ENCODE data around the gene CHL1.

CHL1 gene

DNA sequence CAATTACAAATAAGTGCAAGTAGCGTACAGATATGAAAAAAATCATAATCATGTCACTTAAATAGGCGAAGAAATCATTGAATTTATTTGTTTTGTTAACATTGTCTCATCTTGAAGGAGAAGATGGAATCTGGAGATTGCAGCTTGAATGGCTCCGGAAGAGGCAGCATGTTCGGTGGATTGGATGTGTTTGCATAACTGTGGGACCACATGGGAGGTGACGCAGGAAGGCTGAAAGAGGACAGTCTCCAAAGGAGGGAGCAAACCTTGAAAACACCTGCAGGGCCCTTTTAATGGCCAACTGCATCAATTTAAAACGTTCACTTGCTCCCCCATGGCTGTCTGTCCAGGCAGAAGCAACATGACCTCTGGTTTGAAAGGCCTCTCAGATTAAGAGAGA is 61.3 kb downstream of the CHL1 start:
- no peaks in the 10 kb centered on the region for H3K79me2 ChIP-seq (ENCODE audit: control insufficient read depth, insufficient read depth, low read length, poor library complexity)
- no peak overlapping the region for H2AFZ ChIP-seq (ENCODE audit: insufficient read depth, low read length, poor library complexity)
- H3K9ac ChIP-seq (ENCODE audit: low read length), result no peak overlapping the region
- no peaks in the 10 kb centered on the region for H3K27me3 ChIP-seq (ENCODE audit: insufficient read depth, low read length)
- no peak overlapping the region for H3K23ac ChIP-seq (ENCODE audit: low read length)
- no peaks in the 10 kb centered on the region for H3K36me3 ChIP-seq (ENCODE audit: control insufficient read depth in 1 of 2, insufficient read depth in 2 of 2, low read length in 2 of 2)
- no peak overlapping the region for H2AK5ac ChIP-seq (ENCODE audit: low read length)
- no peak overlapping the region for H2BK12ac ChIP-seq (ENCODE audit: low read length)
- no peak overlapping the region for H3K4me2 ChIP-seq (ENCODE audit: low read length)
- no peak overlapping the region for H3K27ac ChIP-seq (ENCODE audit: low read depth, low read length)
- H3K18ac ChIP-seq (ENCODE audit: low read length), result no peak overlapping the region
- H2BK5ac ChIP-seq (ENCODE audit: low read depth, low read length, poor library complexity), result no peak overlapping the region
- H3K4me3 ChIP-seq (ENCODE audit: low read depth, low read length), result no peak overlapping the region
- no peak overlapping the region for H3K4ac ChIP-seq (ENCODE audit: low read depth, low read length)
- H4K8ac ChIP-seq (ENCODE audit: low read depth, low read length), result no peak overlapping the region
- no peak for DNase-seq
- no CpG with 5 or more reads among the region's 6 CpGs for WGBS (ENCODE audit: extremely low coverage, insufficient coverage, insufficient read length)
- no peak overlapping the region for H4K12ac ChIP-seq (ENCODE audit: low read depth, low read length)
- no peaks in the 10 kb centered on the region for H3K9me3 ChIP-seq (ENCODE audit: insufficient read depth, low read depth, low read length)
- H3K4me1 ChIP-seq (ENCODE audit: control insufficient read depth in 1 of 2, insufficient read depth in 2 of 2, low read length in 2 of 2), result no peaks in the 10 kb centered on the region
- no peak overlapping the region for H2BK120ac ChIP-seq (ENCODE audit: insufficient read depth, low read length, poor library complexity)
- no peaks in the 10 kb centered on the region for H3K79me1 ChIP-seq (ENCODE audit: low read length)
- H4K91ac ChIP-seq (ENCODE audit: low read depth, low read length), result no peak overlapping the region
- no peak overlapping the region for H3K14ac ChIP-seq (ENCODE audit: low read length)

DNA sequence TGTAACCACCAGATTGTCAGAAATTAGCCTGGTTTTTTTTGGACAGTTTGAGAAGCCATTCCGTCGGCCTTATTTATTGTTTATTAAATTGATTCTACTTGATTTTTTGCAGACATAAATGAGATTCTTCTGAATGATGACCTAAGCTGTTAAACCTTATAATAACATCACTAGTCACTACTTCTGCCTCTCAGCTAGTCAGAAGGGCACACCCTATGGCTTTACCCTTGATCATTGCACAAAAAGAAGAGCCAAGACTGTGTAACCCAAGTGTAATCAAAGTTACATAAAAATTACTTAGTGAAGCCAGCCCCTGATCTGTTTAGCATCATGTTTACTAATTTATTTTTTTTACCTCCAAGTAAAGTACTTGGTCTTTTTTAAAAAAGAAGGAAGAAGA is 64.3 kb downstream of the CHL1 start:
- Histone ChIP-seq H2BK12ac (ENCODE audit: low read length) (no peak overlapping the region), H3K4me3 (ENCODE audit: low read depth, low read length) (no peak overlapping the region)

DNA sequence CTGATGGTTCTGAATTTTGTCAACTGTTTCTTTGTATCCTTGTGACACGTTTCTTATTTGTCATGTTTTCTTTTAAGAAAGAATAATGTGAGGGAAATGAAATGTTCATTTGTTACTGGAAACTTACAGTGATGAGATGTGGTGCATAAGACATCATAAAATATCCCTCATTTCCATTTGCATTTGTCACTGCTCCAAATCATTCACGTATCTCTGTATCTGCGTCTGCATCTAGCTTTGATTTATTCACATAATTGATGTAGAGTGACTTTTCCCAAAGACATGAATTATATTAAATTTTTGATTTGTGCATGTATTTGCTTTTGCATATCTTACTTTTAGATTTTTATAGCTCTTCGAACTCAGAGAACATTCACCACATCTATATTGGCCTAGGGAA is 66.8 kb downstream of the CHL1 start:
- Histone ChIP-seq H2BK12ac (ENCODE audit: low read length) (no peak overlapping the region), H3K23ac (ENCODE audit: low read length) (no peak overlapping the region), H3K9ac (ENCODE audit: low read length) (no peak overlapping the region), H2BK5ac (ENCODE audit: low read depth, low read length, poor library complexity) (no peak overlapping the region), H4K8ac (ENCODE audit: low read depth, low read length) (no peak overlapping the region), H4K91ac (ENCODE audit: low read depth, low read length) (no peak overlapping the region), H3K4me3 (ENCODE audit: low read depth, low read length) (no peak overlapping the region), H3K9me3 (ENCODE audit: insufficient read depth, low read depth, low read length) (no peaks in the 10 kb centered on the region), H3K27ac (ENCODE audit: low read depth, low read length) (no peak overlapping the region), H3K4ac (ENCODE audit: low read depth, low read length) (no peak overlapping the region), H3K79me2 (ENCODE audit: control insufficient read depth, insufficient read depth, low read length, poor library complexity) (no peaks in the 10 kb centered on the region), H3K27me3 (ENCODE audit: insufficient read depth, low read length) (no peaks in the 10 kb centered on the region), H3K79me1 (ENCODE audit: low read length) (no peaks in the 10 kb centered on the region), H4K12ac (ENCODE audit: low read depth, low read length) (no peak overlapping the region), H3K36me3 (ENCODE audit: control insufficient read depth in 1 of 2, insufficient read depth in 2 of 2, low read length in 2 of 2) (no peaks in the 10 kb centered on the region), H3K4me2 (ENCODE audit: low read length) (no peak overlapping the region), H2BK120ac (ENCODE audit: insufficient read depth, low read length, poor library complexity) (no peak overlapping the region), H2AK5ac (ENCODE audit: low read length) (no peak overlapping the region), H2AFZ (ENCODE audit: insufficient read depth, low read length, poor library complexity) (no peak overlapping the region), H3K18ac (ENCODE audit: low read length) (no peak overlapping the region), H3K4me1 (ENCODE audit: control insufficient read depth in 1 of 2, insufficient read depth in 2 of 2, low read length in 2 of 2) (peaks cover 0 to 2% of the 10 kb centered on the region in 2 experiments), H3K14ac (ENCODE audit: low read length) (no peak overlapping the region)
- no peak for DNase-seq
- WGBS (ENCODE audit: extremely low coverage, insufficient coverage, insufficient read length), result no CpG with 5 or more reads among the region's 4 CpGs

More for the DNA sequence above, 64.3 kb downstream of the CHL1 start:
- Histone ChIP-seq H3K14ac (ENCODE audit: low read length) (no peak overlapping the region), H3K79me1 (ENCODE audit: low read length) (no peaks in the 10 kb centered on the region), H3K27ac (ENCODE audit: low read depth, low read length) (no peak overlapping the region), H4K12ac (ENCODE audit: low read depth, low read length) (no peak overlapping the region), H3K23ac (ENCODE audit: low read length) (no peak overlapping the region), H3K27me3 (ENCODE audit: insufficient read depth, low read length) (no peaks in the 10 kb centered on the region), H3K18ac (ENCODE audit: low read length) (no peak overlapping the region), H3K4me1 (ENCODE audit: control insufficient read depth in 1 of 2, insufficient read depth in 2 of 2, low read length in 2 of 2) (peaks cover 0 to 2% of the 10 kb centered on the region in 2 experiments), H4K91ac (ENCODE audit: low read depth, low read length) (no peak overlapping the region), H2BK5ac (ENCODE audit: low read depth, low read length, poor library complexity) (no peak overlapping the region), H3K79me2 (ENCODE audit: control insufficient read depth, insufficient read depth, low read length, poor library complexity) (no peaks in the 10 kb centered on the region), H2AK5ac (ENCODE audit: low read length) (no peak overlapping the region), H3K9ac (ENCODE audit: low read length) (no peak overlapping the region), H3K36me3 (ENCODE audit: control insufficient read depth in 1 of 2, insufficient read depth in 2 of 2, low read length in 2 of 2) (no peaks in the 10 kb centered on the region), H3K9me3 (ENCODE audit: insufficient read depth, low read depth, low read length) (no peaks in the 10 kb centered on the region), H3K4me2 (ENCODE audit: low read length) (no peak overlapping the region), H2BK120ac (ENCODE audit: insufficient read depth, low read length, poor library complexity) (no peak overlapping the region), H4K8ac (ENCODE audit: low read depth, low read length) (no peak overlapping the region), H2AFZ (ENCODE audit: insufficient read depth, low read length, poor library complexity) (no peak overlapping the region), H3K4ac (ENCODE audit: low read depth, low read length) (no peak overlapping the region)
- no peak for DNase-seq
- no CpG with 5 or more reads among the region's 2 CpGs for WGBS (ENCODE audit: extremely low coverage, insufficient coverage, insufficient read length)

DNA sequence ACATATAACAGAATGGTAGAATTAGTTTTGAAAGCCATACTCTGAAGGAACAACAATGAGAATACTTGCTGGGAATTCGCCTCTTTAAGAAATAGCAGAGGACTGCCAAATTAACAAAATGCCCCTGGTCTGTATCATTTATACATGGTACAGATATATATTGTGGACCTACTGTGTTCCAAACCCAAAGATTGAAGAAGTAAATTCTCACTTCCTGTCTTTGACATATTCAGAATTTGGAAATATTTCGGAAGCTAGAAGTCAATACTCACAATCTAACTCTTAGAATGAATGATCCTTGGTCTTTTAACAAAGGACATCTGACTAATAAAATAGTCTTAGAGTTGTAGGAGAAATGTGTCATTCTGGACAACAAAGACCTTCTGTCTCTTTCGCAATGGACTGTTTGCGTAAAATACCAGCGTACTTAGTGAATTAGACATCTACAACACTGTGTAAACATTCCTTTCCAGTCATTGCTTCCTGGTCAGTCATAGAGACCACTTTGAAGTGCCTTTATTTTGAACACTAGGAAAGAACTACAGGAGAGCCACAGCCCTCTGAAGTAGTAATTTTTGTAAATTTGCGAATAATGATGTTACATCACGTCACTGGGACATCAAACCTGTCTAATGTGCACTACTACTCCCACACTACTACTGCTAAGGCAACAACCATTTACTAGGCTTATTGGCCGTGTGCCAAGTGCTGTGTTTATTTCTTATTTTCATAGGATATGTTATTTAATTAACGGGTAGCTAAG is 68.0 kb downstream of the CHL1 start:
- H3K79me1 ChIP-seq (ENCODE audit: low read length), result no peaks in the 10 kb centered on the region
- no peak overlapping the region for H3K9ac ChIP-seq (ENCODE audit: low read length)
- no peaks in the 10 kb centered on the region for H3K9me3 ChIP-seq (ENCODE audit: insufficient read depth, low read depth, low read length)
- H3K79me2 ChIP-seq (ENCODE audit: control insufficient read depth, insufficient read depth, low read length, poor library complexity), result no peaks in the 10 kb centered on the region
- H3K23ac ChIP-seq (ENCODE audit: low read length), result no peak overlapping the region
- H3K36me3 ChIP-seq (ENCODE audit: control insufficient read depth in 1 of 2, insufficient read depth in 2 of 2, low read length in 2 of 2), result no peaks in the 10 kb centered on the region
- H3K27me3 ChIP-seq (ENCODE audit: insufficient read depth, low read length), result no peaks in the 10 kb centered on the region
- H2BK5ac ChIP-seq (ENCODE audit: low read depth, low read length, poor library complexity), result no peak overlapping the region
- no peak overlapping the region for H2BK12ac ChIP-seq (ENCODE audit: low read length)
- peak; percentile 35 to 50 for DNase-seq
- H3K4ac ChIP-seq (ENCODE audit: low read depth, low read length), result no peak overlapping the region
- H2BK120ac ChIP-seq (ENCODE audit: insufficient read depth, low read length, poor library complexity), result no peak overlapping the region
- no peak overlapping the region for H2AFZ ChIP-seq (ENCODE audit: insufficient read depth, low read length, poor library complexity)
- H3K14ac ChIP-seq (ENCODE audit: low read length), result no peak overlapping the region
- H3K4me3 ChIP-seq (ENCODE audit: low read depth, low read length), result no peak overlapping the region
- H2AK5ac ChIP-seq (ENCODE audit: low read length), result no peak overlapping the region
- peaks cover 0 to 2% of the 10 kb centered on the region in 2 experiments for H3K4me1 ChIP-seq (ENCODE audit: control insufficient read depth in 1 of 2, insufficient read depth in 2 of 2, low read length in 2 of 2)
- WGBS (ENCODE audit: extremely low coverage, insufficient coverage, insufficient read length), result no CpG with 5 or more reads among the region's 9 CpGs
- H3K27ac ChIP-seq (ENCODE audit: low read depth, low read length), result no peak overlapping the region
- no peak overlapping the region for H4K12ac ChIP-seq (ENCODE audit: low read depth, low read length)
- H4K91ac ChIP-seq (ENCODE audit: low read depth, low read length), result no peak overlapping the region
- no peak overlapping the region for H3K4me2 ChIP-seq (ENCODE audit: low read length)
- no peak overlapping the region for H3K18ac ChIP-seq (ENCODE audit: low read length)
- H4K8ac ChIP-seq (ENCODE audit: low read depth, low read length), result no peak overlapping the region

Measured in trophoblast cell (in vitro differentiated cells and primary cell).